Measurements from ENCODE around the gene CCDC32.
A peak's percentile ranks its signal among the peaks of the same experiment; 100 is the strongest.

Gene CCDC32

GRCh38 chr15:40508216-40508615, 56.6 kb downstream of the CCDC32 start:
- TF ChIP-seq CTCF (conservative IDR thresholded peaks at IDR 0.05; ENCODE audit: low read length) (no peak), EZH2phosphoT487 (IDR thresholded peaks at IDR 0.05; ENCODE audit: borderline replicate concordance) (no peak)
- H3K9ac ChIP-seq (ENCODE audit: low read depth, low read length, poor library complexity, severe bottlenecking): no peak overlapping the region
- H3K9me2 ChIP-seq (replicated peaks; ENCODE audit: low read depth, low read length): no peaks in the 10 kb centered on the region
- H3K4me2 ChIP-seq (ENCODE audit: low read depth, low read length, poor library complexity, severe bottlenecking): no peak overlapping the region
- H2AFZ ChIP-seq (ENCODE audit: low read length): no peak overlapping the region
- H3K4me3 ChIP-seq (ENCODE audit: low read length, poor library complexity, severe bottlenecking): no peak overlapping the region
- no peaks in the 10 kb centered on the region for H3F3A ChIP-seq (ENCODE audit: low read depth)
- no peaks in the 10 kb centered on the region for H3K27me3 ChIP-seq (ENCODE audit: insufficient read depth, low read length, poor library complexity, severe bottlenecking)
- H3K4me1 ChIP-seq (ENCODE audit: insufficient read depth, low read length, poor library complexity, severe bottlenecking): peaks cover 6% of the 10 kb centered on the region
- no peaks in the 10 kb centered on the region for H3K9me3 ChIP-seq (ENCODE audit: insufficient read depth, low read depth, low read length)
- H3K36me3 ChIP-seq (ENCODE audit: insufficient read depth, low read length): no peaks in the 10 kb centered on the region
- no peaks in the 10 kb centered on the region for H3K79me2 ChIP-seq (ENCODE audit: insufficient read depth, low read length)
- no peaks in the 10 kb centered on the region for H4K20me1 ChIP-seq (ENCODE audit: insufficient read depth, low read length, poor library complexity, severe bottlenecking)

- H3K4me1 ChIP-seq (ENCODE audit: insufficient read depth, low read length, poor library complexity, severe bottlenecking): peaks cover 6% of the 10 kb centered on the region
- no peaks in the 10 kb centered on the region for H3K27me3 ChIP-seq (ENCODE audit: insufficient read depth, low read length, poor library complexity, severe bottlenecking)
- peak overlapping the region; percentile 49 for H3K9ac ChIP-seq (ENCODE audit: low read depth, low read length, poor library complexity, severe bottlenecking)
- peak overlapping the region; percentile 62 for H3K4me3 ChIP-seq (ENCODE audit: low read length, poor library complexity, severe bottlenecking)
- H3K36me3 ChIP-seq (ENCODE audit: insufficient read depth, low read length): no peaks in the 10 kb centered on the region
- peak overlapping the region; percentile 97 for H2AFZ ChIP-seq (ENCODE audit: low read length)
- no peaks in the 10 kb centered on the region for H3K79me2 ChIP-seq (ENCODE audit: insufficient read depth, low read length)
- no peaks in the 10 kb centered on the region for H3K9me3 ChIP-seq (ENCODE audit: insufficient read depth, low read depth, low read length)
- H3K4me2 ChIP-seq (ENCODE audit: low read depth, low read length, poor library complexity, severe bottlenecking): peak overlapping the region; percentile 72
- TF ChIP-seq EZH2phosphoT487 (IDR thresholded peaks at IDR 0.05; ENCODE audit: borderline replicate concordance): no peak
- TF ChIP-seq CTCF (conservative IDR thresholded peaks at IDR 0.05; ENCODE audit: low read length): peak; percentile 72
- H3K9me2 ChIP-seq (replicated peaks; ENCODE audit: low read depth, low read length): no peaks in the 10 kb centered on the region
- H3F3A ChIP-seq (ENCODE audit: low read depth): no peaks in the 10 kb centered on the region
- H4K20me1 ChIP-seq (ENCODE audit: insufficient read depth, low read length, poor library complexity, severe bottlenecking): no peaks in the 10 kb centered on the region
Observed at GRCh38 chr15:40506964-40507571, 57.8 kb downstream of the CCDC32 start.
